OCI-LY3 (cell line): ENCODE results near the gene ADGRG1.

ENCODE experiments used
- H2AFZ ChIP-seq: fragments of 200-600, 300-600 bp; shearing (Covaris generic); 2 replicates; pipeline ENCODE4 v1.6.0; 2014; ENCODE audit warnings: antibody characterized with exemption, low read depth, low read length
- H3K27ac ChIP-seq: fragments of 200-600, 300-600 bp; sonication (generic); 2 replicates; pipeline ENCODE4 v1.5.1; 2014; ENCODE audit warnings: mild to moderate bottlenecking, low read length, moderate library complexity, mixed read lengths
- H3K27me3 ChIP-seq: fragments of 200-600, 300-600 bp; sonication (generic); 2 replicates; pipeline ENCODE4 v1.6.1; 2014; ENCODE audit warnings: low read depth, low read length, mixed read lengths
- H3K36me3 ChIP-seq: fragments of 200-600, 300-600 bp; sonication (generic); replicated peaks from 2 replicates; pipeline ENCODE3; 2014; ENCODE audit warnings: low read depth, low read length, mixed read lengths
- H3K4me1 ChIP-seq: fragments of 300-600, 200-600 bp; sonication (generic); 2 replicates; pipeline ENCODE4 v1.6.1; 2014; ENCODE audit warnings: low read length, mixed read lengths
- H3K4me2 ChIP-seq: fragments of 200-600, 300-600 bp; sonication (generic); 2 replicates; pipeline ENCODE4 v1.6.1; 2014; ENCODE audit warnings: low read length, mixed read lengths
- H3K4me3 ChIP-seq: fragments of 300-600, 200-600 bp; sonication (generic); 2 replicates; pipeline ENCODE4 v1.5.1; 2014; ENCODE audit warnings: antibody characterized with exemption, mild to moderate bottlenecking, low read length, moderate library complexity
- H3K79me2 ChIP-seq: fragments of 300-600, 200-600 bp; shearing (Covaris generic); 2 replicates; pipeline ENCODE4 v1.6.1; 2014; ENCODE audit warnings: mild to moderate bottlenecking, low read length, mixed read lengths
- H3K9ac ChIP-seq: fragments of 300-600, 200-600 bp; shearing (Covaris generic); 2 replicates; pipeline ENCODE4 v1.6.0; 2014; ENCODE audit warnings: mild to moderate bottlenecking, low read length, moderate library complexity
- H3K9me3 ChIP-seq: fragments of 200-600, 300-600 bp; shearing (Covaris generic); 2 replicates; pipeline ENCODE4 v1.6.1; 2014; ENCODE audit warnings: low read length, mixed read lengths; ENCODE audit not compliant: insufficient read depth
- H4K20me1 ChIP-seq: fragments of 200-600, 300-600 bp; sonication (generic); 2 replicates; pipeline ENCODE4 v1.6.1; 2016; ENCODE audit warnings: low read length, mixed read lengths; ENCODE audit not compliant: insufficient read depth
- EZH2phosphoT487 ChIP-seq: fragments of 200-600 bp; shearing (Covaris generic); IDR thresholded peaks from 2 replicates; pipeline ENCODE4 v1.6.1; 2018; ENCODE audit warnings: antibody characterized with exemption, mixed run types, low read depth
- TF ChIP-seq, protein P1 (sequence below): fragments of 200-600, 300-600 bp; sonication (generic); IDR thresholded peaks from 2 replicates; pipeline ENCODE4 v1.5.1; 2014; ENCODE audit warnings: antibody characterized with exemption, low read length, low read depth

ADGRG1 gene

DNA sequence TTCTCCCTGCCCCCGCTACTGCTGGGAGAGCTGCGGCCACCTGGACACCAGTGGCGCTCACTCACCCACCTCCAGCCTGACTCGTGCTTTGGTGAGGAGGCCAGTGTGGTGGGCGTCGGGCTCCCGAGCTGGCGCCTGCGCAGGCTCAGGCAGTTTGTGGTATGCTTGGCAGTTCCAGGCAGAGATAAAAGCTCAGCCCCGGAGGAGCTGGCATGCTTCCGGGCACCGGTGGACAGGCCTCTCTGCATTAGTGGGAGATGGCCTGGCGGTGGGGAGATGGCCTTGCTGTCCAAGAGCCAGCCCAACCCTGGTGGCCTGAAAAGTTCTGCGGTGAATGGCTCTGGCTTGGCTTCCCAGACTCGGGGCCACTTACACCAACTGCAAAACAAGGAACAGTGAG is 4.1 kb downstream of the ADGRG1 start:
- Histone ChIP-seq H4K20me1 (no peaks in the 10 kb centered on the region; the same call in 1 of the 2 replicates), H3K27me3 (peaks cover 86% of the 10 kb centered on the region), H3K4me2 (no peak overlapping the region), H3K4me1 (no peaks in the 10 kb centered on the region), H3K27ac (no peak overlapping the region), H3K9me3 (no peaks in the 10 kb centered on the region), H2AFZ (no peak overlapping the region), H3K9ac (no peak overlapping the region), H3K36me3 (no peaks in the 10 kb centered on the region), H3K4me3 (no peak overlapping the region), H3K79me2 (no peaks in the 10 kb centered on the region)
- TF ChIP-seq, protein P1, sequence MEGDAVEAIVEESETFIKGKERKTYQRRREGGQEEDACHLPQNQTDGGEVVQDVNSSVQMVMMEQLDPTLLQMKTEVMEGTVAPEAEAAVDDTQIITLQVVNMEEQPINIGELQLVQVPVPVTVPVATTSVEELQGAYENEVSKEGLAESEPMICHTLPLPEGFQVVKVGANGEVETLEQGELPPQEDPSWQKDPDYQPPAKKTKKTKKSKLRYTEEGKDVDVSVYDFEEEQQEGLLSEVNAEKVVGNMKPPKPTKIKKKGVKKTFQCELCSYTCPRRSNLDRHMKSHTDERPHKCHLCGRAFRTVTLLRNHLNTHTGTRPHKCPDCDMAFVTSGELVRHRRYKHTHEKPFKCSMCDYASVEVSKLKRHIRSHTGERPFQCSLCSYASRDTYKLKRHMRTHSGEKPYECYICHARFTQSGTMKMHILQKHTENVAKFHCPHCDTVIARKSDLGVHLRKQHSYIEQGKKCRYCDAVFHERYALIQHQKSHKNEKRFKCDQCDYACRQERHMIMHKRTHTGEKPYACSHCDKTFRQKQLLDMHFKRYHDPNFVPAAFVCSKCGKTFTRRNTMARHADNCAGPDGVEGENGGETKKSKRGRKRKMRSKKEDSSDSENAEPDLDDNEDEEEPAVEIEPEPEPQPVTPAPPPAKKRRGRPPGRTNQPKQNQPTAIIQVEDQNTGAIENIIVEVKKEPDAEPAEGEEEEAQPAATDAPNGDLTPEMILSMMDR, result no peak
- no peak for TF ChIP-seq EZH2phosphoT487

GRCh38 chr16:57633383-57634064 is 5.1 kb downstream of the ADGRG1 start:
- Histone ChIP-seq H3K27me3 (peaks cover 91% of the 10 kb centered on the region), H3K27ac (no peak overlapping the region)

GRCh38 chr16:57634171-57634570 is 5.7 kb downstream of the ADGRG1 start:
- Histone ChIP-seq H3K27me3 (peaks cover 90% of the 10 kb centered on the region), H3K4me1 (no peaks in the 10 kb centered on the region), H3K36me3 (no peaks in the 10 kb centered on the region), H2AFZ (no peak overlapping the region), H3K4me2 (no peak overlapping the region), H4K20me1 (no peaks in the 10 kb centered on the region; the same call in 1 of the 2 replicates), H3K4me3 (no peak overlapping the region), H3K9me3 (no peaks in the 10 kb centered on the region), H3K27ac (no peak overlapping the region), H3K9ac (no peak overlapping the region), H3K79me2 (no peaks in the 10 kb centered on the region)
- TF ChIP-seq, protein P1, result no peak
- no peak for TF ChIP-seq EZH2phosphoT487

More at GRCh38 chr16:57633383-57634064, 5.1 kb downstream of the ADGRG1 start:
- H4K20me1 ChIP-seq, result no peaks in the 10 kb centered on the region; the same call in 1 of the 2 replicates
- H3K79me2 ChIP-seq, result no peaks in the 10 kb centered on the region
- no peak overlapping the region for H3K4me3 ChIP-seq
- no peaks in the 10 kb centered on the region for H3K9me3 ChIP-seq
- H3K4me2 ChIP-seq, result no peak overlapping the region
- TF ChIP-seq, protein P1, result no peak
- no peak overlapping the region for H3K9ac ChIP-seq
- H3K4me1 ChIP-seq, result no peaks in the 10 kb centered on the region
- no peak overlapping the region for H2AFZ ChIP-seq
- H3K36me3 ChIP-seq, result no peaks in the 10 kb centered on the region

DNA sequence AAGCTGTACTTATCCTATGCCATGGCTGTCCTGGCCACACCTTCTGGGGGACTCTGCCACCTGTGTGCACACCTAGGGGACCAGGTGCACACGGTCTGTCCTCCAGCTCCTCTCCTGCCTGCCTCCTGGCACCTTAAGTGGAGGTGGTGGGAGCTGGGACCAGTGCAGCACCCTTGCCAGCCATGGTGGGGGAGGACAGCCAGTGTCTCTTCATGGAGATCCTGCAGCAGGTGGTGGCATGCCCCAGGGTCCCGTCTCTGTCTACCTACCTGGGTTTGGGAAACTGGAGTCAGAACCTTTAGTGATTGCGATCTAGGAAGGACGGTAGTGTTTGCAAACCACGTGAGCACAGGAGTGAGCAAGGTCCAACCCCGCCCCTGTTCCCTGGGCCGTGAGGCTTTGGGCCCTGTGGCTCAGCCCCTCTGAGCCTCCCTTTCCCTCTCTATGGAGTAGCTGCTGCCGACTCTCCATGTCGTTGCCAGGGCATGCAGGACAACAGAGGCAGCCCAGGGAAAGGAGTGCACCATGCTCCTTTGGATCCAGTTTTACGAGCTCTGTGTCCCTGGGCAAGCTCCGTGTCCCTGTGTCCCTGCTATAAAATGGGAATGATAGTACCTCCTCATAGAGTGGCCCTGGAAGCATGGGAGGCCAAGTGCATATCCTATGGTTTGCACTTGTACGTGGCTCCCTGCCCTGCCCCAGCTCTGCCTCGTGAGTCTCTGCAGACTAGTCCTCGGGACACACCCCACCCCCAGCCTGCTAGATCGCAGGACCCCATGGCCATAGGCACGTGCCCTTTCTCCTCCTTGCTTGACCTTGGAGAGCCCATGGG is 7.1 kb downstream of the ADGRG1 start:
- Histone ChIP-seq H3K9me3 (no peaks in the 10 kb centered on the region), H3K36me3 (no peaks in the 10 kb centered on the region), H3K4me3 (no peak overlapping the region), H3K4me2 (no peak overlapping the region), H3K27ac (no peak overlapping the region), H3K4me1 (no peaks in the 10 kb centered on the region), H3K79me2 (no peaks in the 10 kb centered on the region), H4K20me1 (peaks cover 2% of the 10 kb centered on the region; the same call in 1 of the 2 replicates), H2AFZ (no peak overlapping the region), H3K9ac (no peak overlapping the region), H3K27me3 (peaks cover 90% of the 10 kb centered on the region)
- TF ChIP-seq EZH2phosphoT487, result no peak
- TF ChIP-seq, protein P1, result no peak
